Ishikawa (cell line): ENCODE measurements around the gene ZSCAN20.

ENCODE experiments used
- CEBPB ChIP-seq: IDR thresholded peaks from 2 replicates; pipeline ENCODE4 v1.6.1; 2012
- CREB1 ChIP-seq: IDR thresholded peaks from 2 replicates; pipeline ENCODE4 v1.6.1; 2012; ENCODE audit warnings: low read depth
- EGR1 ChIP-seq: IDR thresholded peaks from 2 replicates; pipeline ENCODE4 v1.6.1; 2012
- EP300 ChIP-seq: IDR thresholded peaks from 2 replicates; pipeline ENCODE4 v1.6.1; 2012; ENCODE audit warnings: borderline replicate concordance
- FOXM1 ChIP-seq: IDR thresholded peaks from 2 replicates; pipeline ENCODE4 v1.6.1; 2012; ENCODE audit warnings: low read depth, borderline replicate concordance
- MAX ChIP-seq: IDR thresholded peaks from 2 replicates; pipeline ENCODE4 v1.6.1; 2012
- NFIC ChIP-seq: IDR thresholded peaks from 2 replicates; pipeline ENCODE4 v1.6.1; 2012
- RAD21 ChIP-seq: IDR thresholded peaks from 2 replicates; pipeline ENCODE4 v1.6.1; 2012; ENCODE audit warnings: low read depth
- REST ChIP-seq: IDR thresholded peaks from 2 replicates; pipeline ENCODE4 v1.6.1; 2012; ENCODE audit warnings: low read depth, mild to moderate bottlenecking
- TAF1 ChIP-seq: IDR thresholded peaks from 2 replicates; pipeline ENCODE4 v1.6.1; 2012; ENCODE audit warnings: low read depth, mild to moderate bottlenecking
- TCF12 ChIP-seq: IDR thresholded peaks from 2 replicates; pipeline ENCODE4 v1.6.1; 2012; ENCODE audit warnings: low read depth
- TEAD4 ChIP-seq: IDR thresholded peaks from 2 replicates; pipeline ENCODE4 v1.6.1; 2012
- USF1 ChIP-seq: IDR thresholded peaks from 2 replicates; pipeline ENCODE4 v1.6.1; 2012
- ZBTB7A ChIP-seq: IDR thresholded peaks from 2 replicates; pipeline ENCODE4 v1.6.1; 2012; ENCODE audit warnings: low read depth

GRCh38 chr1:33436557-33437285 is 35.7 kb upstream of the ZSCAN20 start:
- TF ChIP-seq CREB1 (no peak), NFIC (no peak), MAX (no peak), TEAD4 (no peak), USF1 (no peak), CEBPB (no peak), ZBTB7A (no peak), TAF1 (no peak), REST (no peak), RAD21 (no peak), EP300 (no peak), TCF12 (no peak), FOXM1 (no peak), EGR1 (no peak)
